Fibroblast of pulmonary artery (primary cell): ENCODE results near the gene PRKCE.
"Not testable (repeated sequence)": the region's sequence is repeated elsewhere in the genome, so short reads cannot be mapped to it uniquely, and the experiment has no call there.

Source experiments
- DNase-seq: peaks from one replicate; pipeline ENCODE4 v3.0.0-alpha.2; 2010; ENCODE audit warnings: low read depth
- H3K4me3 ChIP-seq: replicated peaks from 2 replicates; pipeline ENCODE4 v1.5.1; 2011; ENCODE audit warnings: low read depth, mild to moderate bottlenecking, control low read depth, low read length, moderate library complexity
- CTCF ChIP-seq: IDR thresholded peaks from 2 replicates; pipeline ENCODE4 v1.5.1; 2011; ENCODE audit warnings: mild to moderate bottlenecking, control low read depth, low read length, inconsistent platforms; ENCODE audit errors: missing control alignments

Gene PRKCE

DNA sequence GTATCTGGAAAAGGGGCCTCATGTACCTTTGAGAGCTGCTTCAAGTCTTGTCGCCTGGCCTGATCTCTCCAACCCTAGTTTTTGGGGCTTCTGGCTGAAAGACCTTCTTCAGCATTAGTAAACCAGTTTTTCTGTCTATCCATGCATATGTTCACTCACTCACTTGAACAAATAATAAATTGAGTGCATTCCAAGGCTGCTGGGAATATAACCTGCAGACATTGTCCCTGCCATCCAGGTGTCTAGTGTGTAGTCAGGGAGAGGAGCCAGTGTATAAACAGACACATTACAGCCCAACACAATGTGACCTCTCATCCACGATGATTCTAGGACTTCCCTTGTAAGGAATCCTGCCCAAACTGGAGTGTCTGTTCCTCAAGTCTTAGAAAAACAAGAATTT is 262.1 kb downstream of the PRKCE start:
- no peak overlapping the region for H3K4me3 ChIP-seq
- no peak for TF ChIP-seq CTCF
- no peak for DNase-seq

DNA sequence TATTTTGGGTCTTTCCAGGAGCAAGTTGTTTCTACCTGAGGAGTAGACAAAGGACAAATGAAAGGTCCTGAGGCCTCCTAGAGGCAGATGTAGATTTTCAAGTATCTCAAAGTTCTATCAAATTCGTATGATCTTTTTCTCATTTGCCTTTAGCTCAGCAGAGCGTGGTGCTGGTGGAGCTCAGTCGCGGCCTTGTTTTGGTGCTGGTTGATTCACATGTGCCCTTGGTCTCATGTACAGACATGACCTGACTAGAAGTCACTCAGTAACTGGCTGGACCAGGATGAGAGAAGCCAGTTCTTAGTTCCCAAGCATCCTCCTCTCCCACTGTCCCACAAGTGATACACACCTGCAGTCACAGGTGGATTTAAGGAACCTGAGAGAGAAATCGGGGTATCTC is 264.0 kb downstream of the PRKCE start:
- no peak overlapping the region for H3K4me3 ChIP-seq
- TF ChIP-seq CTCF = no peak
- no peak for DNase-seq

GRCh38 chr2:45917561-45918176 is 266.2 kb downstream of the PRKCE start:
- H3K4me3 ChIP-seq, DNase-seq: not testable (repeated sequence)

GRCh38 chr2:45918463-45919159 is 267.1 kb downstream of the PRKCE start:
- no peak for TF ChIP-seq CTCF

DNA sequence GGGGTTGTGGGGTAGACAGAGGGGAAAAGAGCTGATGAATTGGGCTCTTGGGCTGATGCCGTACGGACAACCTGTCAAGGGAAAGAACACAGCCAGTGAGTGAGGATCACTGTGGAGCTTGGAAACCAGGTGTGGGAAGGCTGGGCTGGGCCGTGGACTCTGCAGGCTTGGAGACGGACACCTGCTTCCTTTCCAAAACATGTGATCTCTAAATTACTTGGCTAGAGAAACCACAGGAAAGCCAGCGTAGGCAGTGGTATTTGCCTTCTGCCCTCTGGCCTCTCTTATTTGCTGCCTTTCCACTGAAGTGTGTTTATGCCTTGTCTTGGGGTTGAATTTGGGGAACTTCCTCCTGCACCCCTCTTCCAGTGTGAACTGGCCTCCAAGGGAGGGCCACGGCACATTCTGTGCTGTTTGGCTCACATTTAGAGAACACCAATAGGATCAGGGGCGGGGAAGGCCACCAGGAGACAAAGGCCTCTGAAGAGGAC is 267.7 kb downstream of the PRKCE start:
- no peak for TF ChIP-seq CTCF
- no peak for DNase-seq
- H3K4me3 ChIP-seq = no peak overlapping the region

More at GRCh38 chr2:45918463-45919159, 267.1 kb downstream of the PRKCE start:
- no peak for DNase-seq
- no peak overlapping the region for H3K4me3 ChIP-seq

GRCh38 chr2:45919711-45920111 is 268.2 kb downstream of the PRKCE start:
- TF ChIP-seq CTCF = no peak
- DNase-seq = no peak
- no peak overlapping the region for H3K4me3 ChIP-seq

DNA sequence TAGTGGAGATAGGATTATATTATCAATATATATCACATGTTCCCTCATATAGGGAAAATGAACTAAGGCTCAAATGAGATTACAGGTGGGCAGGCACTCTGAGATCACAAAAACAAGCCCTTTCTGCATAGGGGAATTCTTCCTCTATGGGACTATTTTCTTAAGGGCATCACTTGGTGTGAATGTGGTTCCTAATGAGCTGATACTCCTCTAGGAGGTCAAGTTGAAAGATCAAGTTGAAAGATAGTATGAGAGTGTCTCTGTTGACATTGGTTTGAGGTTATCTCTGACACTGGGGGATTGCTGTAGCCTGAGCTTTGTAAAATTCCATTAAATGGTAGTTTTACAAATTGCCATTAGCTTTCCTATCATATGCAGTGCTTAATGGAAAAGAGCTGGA is 270.4 kb downstream of the PRKCE start:
- TF ChIP-seq CTCF = no peak
- DNase-seq = no peak
- H3K4me3 ChIP-seq = no peak overlapping the region
